Stimulated activated effector memory CD8-positive, alpha-beta T cell treated with anti-CD3 and anti-CD28 coated beads, Interleukin-12 subunit alpha, Interleukin-12 subunit beta, amount 100 ng/mL, for 72 hours (primary cell): Measurements from ENCODE around the gene SOX9.

Experiments used
- ATAC-seq: fragments of 150-1000 bp; cut with Tn5 transposase; 2 replicates; pipeline ENCODE4 v1.10.0; 2021
- DNase-seq, 2 donors: peaks; one replicate each; pipeline ENCODE4 v3.0.0; 2021 to 2022; ENCODE audit warnings: low spot score in 2 of 2
- H3K27ac Mint-ChIP-seq: one replicate; pipeline ENCODE4 v1.8.0; 2022; ENCODE audit warnings: mild to moderate bottlenecking, mixed read lengths
- H3K36me3 Mint-ChIP-seq: one replicate; pipeline ENCODE4 v1.8.0; 2022; ENCODE audit warnings: mild to moderate bottlenecking, mixed read lengths
- H3K4me1 Mint-ChIP-seq: one replicate; pipeline ENCODE4 v1.8.0; 2022; ENCODE audit warnings: mixed read lengths
- H3K4me3 Mint-ChIP-seq: one replicate; pipeline ENCODE4 v1.8.0; 2022; ENCODE audit warnings: mild to moderate bottlenecking, mixed read lengths
- H3K9me3 Mint-ChIP-seq: one replicate; pipeline ENCODE4 v1.8.0; 2022; ENCODE audit warnings: mixed read lengths

Gene SOX9

DNA sequence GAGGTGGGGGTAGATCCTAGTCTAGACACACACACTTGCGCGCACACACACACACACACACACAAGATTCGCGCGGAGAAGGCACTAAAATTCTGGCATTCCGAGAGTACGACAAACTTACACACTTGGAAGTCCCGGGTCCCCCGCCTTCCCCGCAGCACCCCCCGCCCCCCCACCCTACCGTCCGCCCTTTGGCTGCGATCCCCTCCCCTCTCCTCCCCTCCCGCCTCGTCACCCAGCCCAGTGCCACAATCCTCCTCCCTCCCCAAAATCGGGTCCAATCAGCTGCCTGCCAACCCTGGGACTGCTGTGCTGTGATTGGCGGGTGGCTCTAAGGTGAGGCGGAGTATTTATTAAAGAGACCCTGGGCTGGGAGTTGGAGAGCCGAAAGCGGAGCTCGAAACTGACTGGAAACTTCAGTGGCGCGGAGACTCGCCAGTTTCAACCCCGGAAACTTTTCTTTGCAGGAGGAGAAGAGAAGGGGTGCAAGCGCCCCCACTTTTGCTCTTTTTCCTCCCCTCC lies at the start of gene SOX9:
Gene SOX9, plus strand, starts transcription at position 379 of the 522 bp plus-strand sequence. CDS start 372 bp downstream, outside the sequence.
- no peaks in the 10 kb centered on the region for H3K9me3 Mint-ChIP-seq
- H3K4me1 Mint-ChIP-seq: peaks cover 6% of the 10 kb centered on the region
- DNase-seq (no peak), ATAC-seq (no peak)
- H3K36me3 Mint-ChIP-seq: peaks cover 6% of the 10 kb centered on the region
- no peak within 1 kb of the TSS for H3K27ac Mint-ChIP-seq
- H3K4me3 Mint-ChIP-seq: no peak within 1 kb of the TSS

DNA sequence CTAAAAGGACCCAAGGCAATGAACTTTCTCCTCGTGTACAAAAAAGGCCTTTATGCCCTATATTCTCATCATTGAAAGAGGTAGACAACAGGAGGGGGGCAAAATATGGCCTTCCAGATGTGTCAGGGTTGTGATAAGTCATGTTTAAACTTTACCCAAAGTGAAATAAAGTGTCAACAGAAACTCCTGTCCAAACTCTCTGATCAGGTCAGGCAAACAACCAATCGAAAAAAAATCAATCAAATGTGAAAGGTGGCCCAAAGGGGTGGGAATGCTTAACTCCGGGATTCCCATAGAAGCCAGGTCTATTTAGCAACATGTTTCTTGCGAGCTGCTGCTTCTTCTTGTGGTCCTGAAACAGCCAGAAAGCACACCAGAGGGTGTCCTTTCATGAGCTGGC lies 49.5 kb upstream of the SOX9 start:
- Mint-ChIP-seq H3K27ac (no peak overlapping the region), H3K4me1 (no peaks in the 10 kb centered on the region), H3K9me3 (peaks cover under 1% of the 10 kb centered on the region), H3K4me3 (no peak overlapping the region), H3K36me3 (no peaks in the 10 kb centered on the region)
- DNase-seq (no peak), ATAC-seq (no peak)

DNA sequence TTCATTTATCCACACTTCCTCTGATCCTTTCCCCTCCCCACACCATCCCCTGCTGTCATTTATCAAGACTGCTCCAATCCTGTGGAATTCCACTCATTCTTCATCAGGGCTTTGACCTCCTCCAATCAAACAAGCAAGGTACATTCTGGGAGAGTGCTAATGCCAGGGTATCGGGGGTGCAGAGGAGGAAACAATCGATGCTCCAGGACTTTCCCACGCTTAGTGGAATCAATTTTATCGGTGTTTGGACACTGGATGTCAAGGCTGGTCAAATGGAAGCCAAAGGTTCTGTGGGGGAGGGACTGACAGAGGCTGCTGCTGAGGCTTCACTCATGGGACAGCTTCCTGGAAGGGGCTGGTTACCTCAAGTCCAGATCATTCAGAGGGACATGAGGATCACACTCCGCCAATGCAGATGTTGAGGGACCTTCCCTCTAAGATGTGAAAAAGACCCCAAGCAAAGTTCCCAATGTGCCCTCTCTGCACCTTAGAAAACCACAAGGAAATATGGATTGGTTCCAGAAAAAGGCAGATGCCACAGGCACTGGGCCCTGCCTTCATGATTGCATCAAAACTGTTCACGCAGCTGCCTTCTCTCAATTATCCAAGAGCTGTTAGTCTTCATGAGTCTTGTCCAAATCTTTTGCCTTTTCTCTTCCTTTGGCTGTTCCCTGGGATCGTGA lies 44.7 kb upstream of the SOX9 start:
- Mint-ChIP-seq H3K4me3 (no peak overlapping the region), H3K9me3 (peaks cover 8% of the 10 kb centered on the region), H3K36me3 (no peaks in the 10 kb centered on the region), H3K27ac (no peak overlapping the region), H3K4me1 (no peaks in the 10 kb centered on the region)
- DNase-seq (no peak), ATAC-seq (no peak)

DNA sequence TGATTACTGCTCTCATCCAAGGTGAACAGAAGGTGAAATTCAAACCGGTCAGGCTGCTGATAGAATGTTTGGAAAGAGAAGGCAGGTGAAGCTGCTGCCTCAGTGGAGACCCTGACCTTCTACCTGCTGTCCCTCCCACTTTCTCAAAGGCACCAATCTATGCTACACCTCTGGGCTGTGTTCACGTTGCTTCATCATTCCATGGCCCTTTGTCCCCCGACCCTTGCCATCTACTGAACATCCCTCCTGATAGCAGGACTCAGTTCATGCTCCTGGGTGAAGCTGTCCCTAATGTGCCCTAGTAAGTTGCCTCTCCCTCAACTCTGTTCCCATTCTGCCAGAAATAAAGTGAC lies 44.2 kb upstream of the SOX9 start:
- no peak for ATAC-seq
- H3K4me3 Mint-ChIP-seq: no peak overlapping the region
- no peaks in the 10 kb centered on the region for H3K36me3 Mint-ChIP-seq
- DNase-seq: no peak
- H3K9me3 Mint-ChIP-seq: peaks cover 11% of the 10 kb centered on the region
- no peaks in the 10 kb centered on the region for H3K4me1 Mint-ChIP-seq
- H3K27ac Mint-ChIP-seq: no peak overlapping the region

DNA sequence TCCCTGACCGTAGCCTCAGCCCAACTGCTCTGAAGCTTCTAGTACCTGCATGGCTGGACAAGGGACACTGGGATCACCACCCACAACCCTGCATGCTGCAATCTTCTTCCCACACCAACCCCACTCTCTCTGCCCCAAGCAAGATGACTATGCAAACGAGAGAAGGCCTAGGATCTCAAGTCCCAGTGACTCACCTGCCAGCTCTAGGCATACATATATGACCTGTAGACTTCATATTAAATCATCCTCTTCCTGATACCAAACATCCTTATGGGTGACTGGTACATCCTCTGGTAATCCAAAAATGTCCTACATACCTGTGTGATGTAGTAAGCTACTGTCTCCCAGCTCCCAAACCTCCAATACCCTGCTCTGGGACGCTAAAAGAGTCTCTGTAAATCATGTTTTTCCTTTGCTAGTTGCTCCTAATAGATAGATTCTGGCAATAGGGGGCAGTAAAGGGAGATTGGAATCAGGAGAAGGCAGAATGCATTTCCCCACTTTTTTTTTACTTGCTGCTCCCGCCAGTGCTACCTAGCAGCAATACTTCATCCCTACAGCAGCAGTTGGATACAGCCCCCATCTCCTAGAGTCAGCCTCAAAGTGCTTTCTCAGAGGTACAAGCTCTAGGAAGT lies 43.4 kb upstream of the SOX9 start:
- Mint-ChIP-seq H3K4me3 (no peak overlapping the region), H3K4me1 (no peaks in the 10 kb centered on the region), H3K9me3 (peaks cover 14% of the 10 kb centered on the region), H3K36me3 (no peaks in the 10 kb centered on the region), H3K27ac (no peak overlapping the region)
- DNase-seq (no peak), ATAC-seq (no peak)

DNA sequence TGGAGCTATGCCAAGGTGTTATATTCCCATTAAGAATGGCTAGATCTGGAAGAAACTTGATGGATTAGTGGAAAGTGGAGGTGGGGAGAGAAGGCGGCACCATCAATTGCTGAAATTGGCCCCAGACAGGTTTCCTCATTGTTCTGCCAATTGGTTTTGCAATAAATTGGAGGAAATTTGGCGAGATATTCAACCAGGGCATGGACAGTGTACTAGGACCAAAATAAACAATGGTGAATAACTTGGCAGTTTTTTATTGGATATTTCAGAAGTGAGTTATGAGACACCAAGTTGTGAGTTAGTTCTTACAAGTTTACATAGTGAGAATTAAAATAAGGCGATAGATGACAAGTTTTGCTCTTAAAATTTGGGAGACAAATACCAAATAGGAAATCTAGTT lies 41.1 kb upstream of the SOX9 start:
- no peak for ATAC-seq

DNA sequence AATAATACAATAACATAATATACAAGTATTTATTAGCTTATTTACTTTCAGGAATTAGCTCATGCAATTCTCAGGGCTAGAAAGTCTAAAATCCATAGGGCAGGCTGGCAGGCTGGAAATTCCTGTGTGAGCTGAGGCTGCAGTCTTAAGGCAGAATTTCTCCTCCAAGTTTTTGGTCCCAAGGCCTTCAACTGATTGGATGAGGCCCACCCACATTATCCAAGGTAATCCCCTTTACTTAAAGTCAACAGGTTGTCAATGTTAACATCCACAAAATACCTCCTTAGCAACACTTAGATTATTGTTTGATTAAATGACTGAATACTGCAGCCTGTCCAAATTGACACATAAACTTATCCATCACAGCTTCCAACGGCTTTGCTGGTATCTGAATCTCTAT lies 32.9 kb upstream of the SOX9 start:
- no peak for DNase-seq
- H3K9me3 Mint-ChIP-seq: no peaks in the 10 kb centered on the region
- no peaks in the 10 kb centered on the region for H3K36me3 Mint-ChIP-seq
- no peak overlapping the region for H3K27ac Mint-ChIP-seq
- no peaks in the 10 kb centered on the region for H3K4me1 Mint-ChIP-seq
- H3K4me3 Mint-ChIP-seq: no peak overlapping the region
- ATAC-seq: no peak

More for the DNA sequence above, 41.1 kb upstream of the SOX9 start:
- H3K36me3 Mint-ChIP-seq: no peaks in the 10 kb centered on the region
- H3K4me1 Mint-ChIP-seq: no peaks in the 10 kb centered on the region
- no peak overlapping the region for H3K4me3 Mint-ChIP-seq
- no peak overlapping the region for H3K27ac Mint-ChIP-seq
- H3K9me3 Mint-ChIP-seq: peaks cover 14% of the 10 kb centered on the region
- no peak for DNase-seq

DNA sequence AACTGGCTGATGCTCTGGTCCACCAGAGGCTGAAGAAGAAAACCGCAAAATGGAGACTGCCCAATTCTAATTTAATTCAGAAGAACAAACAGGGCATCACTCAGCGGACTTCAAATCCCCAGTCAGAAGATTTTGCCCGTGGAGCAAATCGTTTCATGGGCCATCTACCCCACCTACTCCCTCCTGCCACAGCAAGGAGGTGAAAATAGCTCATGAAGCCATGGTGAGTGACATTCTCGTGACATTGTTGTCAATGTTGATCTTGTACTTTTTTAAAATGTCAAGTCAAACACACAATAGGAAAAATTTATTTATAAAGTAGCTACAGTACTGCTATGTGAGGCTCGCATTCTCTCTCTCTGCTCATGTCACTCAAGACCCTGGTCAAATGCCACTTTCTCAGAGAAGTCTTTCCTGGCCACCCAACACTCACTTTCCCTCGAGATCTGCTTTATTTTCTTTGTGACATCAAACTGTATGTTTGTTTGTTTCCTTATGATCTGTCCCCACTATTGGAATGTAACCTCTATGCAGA lies 31.3 kb upstream of the SOX9 start:
- Mint-ChIP-seq H3K36me3 (no peaks in the 10 kb centered on the region), H3K4me1 (no peaks in the 10 kb centered on the region), H3K9me3 (no peaks in the 10 kb centered on the region), H3K27ac (no peak overlapping the region), H3K4me3 (no peak overlapping the region)
- ATAC-seq (no peak), DNase-seq (no peak)

DNA sequence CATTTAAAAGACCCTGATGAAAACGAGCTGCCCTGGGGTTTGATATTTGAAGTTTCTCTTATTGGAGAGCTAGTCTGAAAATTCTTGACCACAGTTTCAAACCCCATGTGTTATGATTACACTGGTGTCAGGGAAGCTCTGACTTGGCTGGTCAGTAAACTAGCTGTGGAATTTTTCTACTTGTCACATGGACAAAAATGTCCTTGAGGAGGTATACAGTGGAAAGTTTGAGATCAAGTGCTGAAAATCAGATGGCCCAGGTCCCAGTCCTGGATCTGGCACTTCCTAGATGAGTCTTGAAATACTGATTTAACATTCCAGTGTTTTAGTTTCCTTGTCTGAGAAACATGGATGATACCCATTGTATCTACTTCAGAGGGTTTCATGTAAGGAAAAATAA lies 30.7 kb upstream of the SOX9 start:
- H3K9me3 Mint-ChIP-seq: peaks cover under 1% of the 10 kb centered on the region
- no peak overlapping the region for H3K27ac Mint-ChIP-seq

DNA sequence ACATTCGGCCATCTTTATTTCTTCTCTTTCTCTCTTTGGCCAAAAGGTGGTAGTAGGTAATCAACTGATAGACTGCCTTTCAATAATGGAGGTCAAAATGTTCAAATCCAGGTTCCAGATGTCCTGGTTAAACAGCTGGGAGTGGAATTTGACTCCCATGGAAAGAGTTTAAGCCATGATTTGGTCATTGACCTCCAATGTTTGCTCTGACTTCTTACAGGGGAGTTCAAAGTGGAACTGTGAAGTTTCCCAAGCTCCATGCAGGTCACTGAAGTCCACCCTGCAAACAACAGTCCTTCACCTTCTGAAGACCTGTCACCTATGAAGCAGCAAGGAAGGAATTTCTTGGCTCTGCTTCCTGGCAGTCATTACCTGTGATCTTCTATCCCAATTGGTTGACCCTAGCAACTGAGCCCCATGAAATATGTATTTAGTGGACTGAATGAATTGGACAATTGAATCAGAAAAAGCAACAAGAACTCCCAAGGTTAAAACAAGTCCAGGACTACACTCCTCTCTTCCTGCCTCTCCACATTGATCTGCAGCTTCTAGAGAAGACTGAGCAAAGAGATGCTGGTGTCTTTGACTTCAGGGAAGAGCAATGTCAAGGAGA lies 28.0 kb upstream of the SOX9 start:
- no peak overlapping the region for H3K27ac Mint-ChIP-seq
- no peaks in the 10 kb centered on the region for H3K36me3 Mint-ChIP-seq
- H3K9me3 Mint-ChIP-seq: peaks cover 8% of the 10 kb centered on the region
- H3K4me1 Mint-ChIP-seq: no peaks in the 10 kb centered on the region
- H3K4me3 Mint-ChIP-seq: no peak overlapping the region
- DNase-seq (no peak), ATAC-seq (no peak)

More for the DNA sequence above, 30.7 kb upstream of the SOX9 start:
- Mint-ChIP-seq H3K4me1 (no peaks in the 10 kb centered on the region), H3K36me3 (no peaks in the 10 kb centered on the region), H3K4me3 (no peak overlapping the region)
- ATAC-seq (no peak), DNase-seq (no peak)

DNA sequence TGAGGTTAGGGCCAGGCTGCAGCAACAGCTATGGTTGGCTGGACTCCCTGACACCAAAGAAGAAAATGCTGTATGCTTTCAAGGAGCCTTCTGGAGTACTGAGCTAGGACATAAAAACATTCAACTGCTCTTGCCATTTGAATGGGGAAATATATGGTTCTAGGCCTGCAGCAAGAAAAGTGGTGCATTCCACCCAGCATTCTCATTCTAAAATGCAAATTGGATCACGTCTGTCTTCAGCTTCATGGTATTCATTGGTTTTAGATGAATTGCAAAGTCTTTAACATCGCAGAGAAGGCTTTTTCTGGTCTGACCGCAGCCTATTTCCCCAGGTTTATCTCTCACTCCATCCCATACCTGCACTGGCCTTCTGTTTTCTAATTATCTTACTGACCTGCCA lies 27.1 kb upstream of the SOX9 start:
- DNase-seq (no peak), ATAC-seq (no peak)
- peaks cover 10% of the 10 kb centered on the region for H3K9me3 Mint-ChIP-seq
- no peaks in the 10 kb centered on the region for H3K36me3 Mint-ChIP-seq
- H3K27ac Mint-ChIP-seq: no peak overlapping the region
- H3K4me1 Mint-ChIP-seq: no peaks in the 10 kb centered on the region
- H3K4me3 Mint-ChIP-seq: no peak overlapping the region

DNA sequence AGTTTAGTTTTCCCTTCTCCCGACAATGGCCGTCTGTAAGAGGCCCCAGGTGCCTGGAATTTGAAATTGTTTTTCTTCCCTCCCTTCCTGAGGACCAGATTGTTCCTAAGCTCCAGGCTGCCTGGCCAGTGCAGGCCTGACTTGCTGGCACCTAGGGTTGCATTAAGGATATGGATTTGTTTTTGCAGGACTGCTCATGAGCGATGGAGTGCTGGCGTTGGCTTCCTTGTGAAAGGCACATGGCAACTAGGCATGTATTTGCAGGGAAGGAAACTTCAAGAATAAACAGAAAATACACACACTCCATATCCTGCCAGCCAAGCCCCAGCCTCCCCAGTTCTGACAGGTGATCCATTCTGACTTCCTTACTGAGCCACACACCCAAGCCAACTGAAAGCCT lies 25.5 kb upstream of the SOX9 start:
- Mint-ChIP-seq H3K4me1 (no peaks in the 10 kb centered on the region), H3K9me3 (peaks cover 10% of the 10 kb centered on the region), H3K27ac (no peak overlapping the region), H3K4me3 (no peak overlapping the region), H3K36me3 (no peaks in the 10 kb centered on the region)
- DNase-seq (no peak), ATAC-seq (no peak)

DNA sequence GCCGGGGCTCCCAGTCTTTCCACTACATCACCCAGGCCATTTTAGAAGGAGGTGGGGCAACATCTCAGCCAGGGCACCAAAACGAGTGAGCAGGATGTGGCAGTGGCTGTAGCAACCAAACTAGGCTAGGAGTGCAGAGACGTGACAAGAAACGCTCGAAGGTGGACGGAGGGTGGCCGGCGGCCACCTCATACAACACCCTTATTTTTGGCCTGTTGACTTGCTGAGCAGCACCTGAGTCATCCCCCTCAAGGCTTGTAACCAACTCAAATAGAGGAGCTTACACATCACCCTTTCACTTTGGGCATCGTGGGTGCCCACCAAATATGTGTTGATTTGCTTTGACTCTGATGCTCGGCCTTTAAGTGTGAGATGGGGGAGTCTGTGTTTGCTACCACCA lies 23.7 kb upstream of the SOX9 start:
- ATAC-seq: no peak
- H3K27ac Mint-ChIP-seq: no peak overlapping the region
- no peak overlapping the region for H3K4me3 Mint-ChIP-seq
- H3K4me1 Mint-ChIP-seq: no peaks in the 10 kb centered on the region
- H3K36me3 Mint-ChIP-seq: no peaks in the 10 kb centered on the region
- peaks cover 10% of the 10 kb centered on the region for H3K9me3 Mint-ChIP-seq
- no peak for DNase-seq

DNA sequence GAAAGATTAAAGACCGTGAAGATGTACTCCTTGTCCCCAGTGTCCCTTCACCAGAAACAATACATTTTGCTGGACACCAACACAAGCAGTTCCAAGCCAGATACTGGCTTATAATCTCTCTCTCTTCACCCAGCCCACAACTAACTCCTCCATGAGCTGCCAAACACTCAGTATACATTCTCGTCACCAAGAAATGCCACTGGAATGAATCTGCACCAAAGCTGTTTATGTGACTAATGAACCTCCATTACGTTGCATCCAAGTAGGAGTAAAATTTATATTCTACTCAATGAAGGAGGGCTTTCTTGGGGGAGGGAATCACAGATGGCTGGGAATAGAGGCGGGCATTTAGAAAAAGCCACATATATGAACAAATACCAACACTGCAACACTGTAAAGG lies 20.9 kb upstream of the SOX9 start:
- peaks cover 14% of the 10 kb centered on the region for H3K9me3 Mint-ChIP-seq

DNA sequence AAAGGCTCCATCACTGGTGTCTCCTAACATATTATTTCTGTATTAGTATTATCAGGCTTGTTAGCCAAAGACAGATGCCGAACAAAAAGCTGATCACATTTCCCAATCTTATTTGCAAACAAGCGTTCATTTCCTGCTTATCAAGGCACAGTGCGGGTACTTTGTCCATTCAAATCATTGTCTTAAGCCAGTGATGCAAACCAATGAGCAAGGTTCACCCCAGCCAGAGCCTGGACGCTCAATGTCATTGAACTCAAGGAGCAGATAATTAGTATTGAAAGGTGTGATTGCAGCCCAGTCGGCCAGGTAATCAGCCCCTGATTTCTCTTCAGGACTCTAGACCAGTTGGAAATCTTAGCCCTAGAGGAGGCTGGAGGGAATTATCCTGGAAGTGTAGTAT lies 20.4 kb upstream of the SOX9 start:
- no peaks in the 10 kb centered on the region for H3K4me1 Mint-ChIP-seq
- H3K27ac Mint-ChIP-seq: no peak overlapping the region
- no peaks in the 10 kb centered on the region for H3K36me3 Mint-ChIP-seq
- no peak for DNase-seq
- H3K4me3 Mint-ChIP-seq: no peak overlapping the region
- no peak for ATAC-seq
- peaks cover 13% of the 10 kb centered on the region for H3K9me3 Mint-ChIP-seq

More for the DNA sequence above, 20.9 kb upstream of the SOX9 start:
- no peak overlapping the region for H3K4me3 Mint-ChIP-seq
- no peak for DNase-seq
- no peaks in the 10 kb centered on the region for H3K36me3 Mint-ChIP-seq
- no peak overlapping the region for H3K27ac Mint-ChIP-seq
- ATAC-seq: no peak
- no peaks in the 10 kb centered on the region for H3K4me1 Mint-ChIP-seq

DNA sequence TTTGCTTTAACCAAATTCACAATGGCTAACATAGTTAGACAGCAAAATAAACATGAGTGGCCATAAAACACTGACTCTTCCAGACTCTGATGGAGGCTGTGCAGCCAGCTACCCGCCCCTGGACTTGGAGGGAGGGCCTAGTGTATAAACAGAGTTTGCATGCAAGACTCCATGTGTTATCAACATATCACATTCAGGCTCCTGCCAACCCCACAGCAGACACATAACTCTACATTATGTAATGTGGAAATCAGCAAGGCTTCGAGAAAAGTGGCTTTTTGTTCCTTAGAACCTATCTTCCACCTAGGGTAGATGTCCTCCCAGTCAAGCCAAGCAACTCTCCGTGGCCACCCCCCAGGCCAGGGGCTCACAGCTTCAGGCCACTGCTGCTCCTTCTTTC lies 19.3 kb upstream of the SOX9 start:
- DNase-seq: no peak
- Mint-ChIP-seq H3K9me3 (peaks cover 16% of the 10 kb centered on the region), H3K4me1 (no peaks in the 10 kb centered on the region), H3K36me3 (no peaks in the 10 kb centered on the region), H3K4me3 (no peak overlapping the region), H3K27ac (no peak overlapping the region)
- ATAC-seq: no peak
